ENCODE results near the gene ATIC. TPM values are rescaled to one million over a fixed set of nuclear protein-coding genes. Genes with fewer than 3 reads are reported as not detected.

The ATIC gene
- total and polyA plus RNA-seq, 2 of the 8 experiments (the other 6 are each of a cell fraction or from before 2014, with no cell fraction given), result 139 to 319 TPM

DNA sequence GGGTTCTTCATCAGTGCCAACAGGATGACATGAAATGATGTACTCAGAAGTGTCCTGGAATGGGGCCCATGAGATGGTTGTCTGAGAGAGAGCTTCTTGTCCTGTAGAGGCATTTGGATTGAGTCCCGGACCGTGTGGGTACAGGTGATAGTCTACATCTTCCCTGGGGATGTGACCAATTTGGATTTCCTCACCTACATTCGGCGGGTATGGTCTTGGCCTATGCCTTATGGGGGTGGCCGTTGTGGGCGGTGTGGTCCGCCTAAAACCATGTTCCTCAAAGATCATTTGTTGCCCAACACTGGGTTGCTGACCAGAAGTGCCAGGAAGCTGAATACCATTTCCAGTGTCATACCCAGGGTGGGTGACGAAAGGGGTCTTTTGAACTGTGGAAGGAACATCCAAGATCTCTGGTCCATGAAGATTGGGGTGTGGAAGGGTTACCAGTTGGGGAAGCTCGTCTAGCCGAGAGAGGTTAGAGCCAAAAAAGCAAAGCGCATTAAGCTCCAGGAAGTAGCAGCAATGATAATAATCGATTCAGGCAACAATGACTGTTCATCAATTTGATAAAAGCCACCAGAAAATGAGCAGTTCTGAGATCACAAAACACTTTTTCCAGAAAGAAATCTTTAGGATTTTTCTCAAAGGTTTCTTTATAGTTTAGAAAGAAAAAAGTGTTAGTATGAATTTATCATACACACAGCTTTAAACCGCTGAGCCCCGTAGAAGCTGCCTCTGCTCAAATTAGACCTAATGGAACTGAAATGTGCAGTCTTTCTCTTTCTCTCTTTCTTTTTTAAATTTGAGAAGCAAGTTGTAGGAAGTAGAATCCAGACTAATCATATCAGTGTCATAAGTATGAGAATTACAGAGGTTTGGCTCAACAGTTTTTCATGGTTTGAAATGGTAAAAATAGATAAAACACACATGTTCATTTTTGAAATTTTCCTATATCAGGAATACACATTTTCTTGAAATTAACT lies 60.3 kb downstream of the ATIC start (continued):
- TF ChIP-seq CTBP2 (IDR thresholded peaks at IDR 0.05; ENCODE audit: borderline replicate concordance, insufficient read depth, insufficient read length, low read length) (no peak), NANOG (IDR thresholded peaks at IDR 0.05; ENCODE audit: insufficient read depth, low read depth, low read length, poor library complexity, severe bottlenecking) (no peak)
